Smooth muscle cell (in vitro differentiated cells): ENCODE measurements around the gene CWC22. TPM values are rescaled to one million over a fixed set of nuclear protein-coding genes. Genes with fewer than 3 reads are reported as not detected.

ENCODE experiments used
- DNase-seq: peaks from one replicate; lab custom pipeline; 2025; ENCODE audit not compliant: unreplicated experiment; lab: John Stamatoyannopoulos, UW
- H2AFZ ChIP-seq: fragments of 200-600 bp; sonication (generic); 2 replicates; pipeline ENCODE4 v1.6.0; 2016; ENCODE audit warnings: antibody characterized with exemption, low read depth, mild to moderate bottlenecking
- H3F3A ChIP-seq: fragments of 200-600 bp; sonication (generic); 2 replicates; pipeline ENCODE4 v1.6.0; 2017; ENCODE audit warnings: antibody characterized with exemption, low read depth
- H3K27ac ChIP-seq: fragments of 200-600 bp; sonication (generic); 2 replicates; pipeline ENCODE4 v1.5.1; 2016; ENCODE audit warnings: low read depth, mild to moderate bottlenecking
- H3K27me3 ChIP-seq: fragments of 200-600 bp; sonication (generic); 2 replicates; pipeline ENCODE4 v1.6.1; 2016; ENCODE audit warnings: low read depth, mild to moderate bottlenecking
- H3K36me3 ChIP-seq: fragments of 200-600 bp; sonication (generic); 2 replicates; pipeline ENCODE4 v1.5.1; 2016; ENCODE audit warnings: low read depth
- H3K4me1 ChIP-seq: fragments of 200-600 bp; sonication (generic); 2 replicates; pipeline ENCODE4 v1.5.1; 2016; ENCODE audit warnings: low read depth
- H3K4me2 ChIP-seq: fragments of 200-600 bp; sonication (generic); 2 replicates; pipeline ENCODE4 v1.6.0; 2016; ENCODE audit warnings: mild to moderate bottlenecking
- H3K4me3 ChIP-seq: fragments of 200-600 bp; sonication (generic); 2 replicates; pipeline ENCODE4 v1.5.1; 2016; ENCODE audit warnings: mild to moderate bottlenecking
- H3K79me2 ChIP-seq: fragments of 200-600 bp; sonication (generic); 2 replicates; pipeline ENCODE4 v1.6.0; 2016; ENCODE audit warnings: low read depth, mild to moderate bottlenecking
- H3K9ac ChIP-seq: fragments of 200-600 bp; sonication (generic); 2 replicates; pipeline ENCODE4 v1.6.0; 2016; ENCODE audit warnings: low read depth
- H3K9me3 ChIP-seq: fragments of 200-600 bp; sonication (generic); replicated peaks from 2 replicates; pipeline ENCODE4 v1.5.1; 2016; ENCODE audit warnings: low read depth
- H4K20me1 ChIP-seq: fragments of 200-600 bp; sonication (generic); 2 replicates; pipeline ENCODE4 v1.6.0; 2016; ENCODE audit warnings: low read depth
- WGBS: methylation state at CpG from one replicate; pipeline ENCODE4 v1.1.7; 2016; ENCODE audit warnings: low lambda C conversion rate; 5-methylcytosine and 5-hydroxymethylcytosine counted together
- polyA plus RNA-seq: library from polyadenylated mRNA; unstranded; fragments of >200 nt; fragmentation: Nextera tagmentation; extraction: Ambion mirVana; gene quantifications from 2 replicates; pipeline ENCODE4 v1.2.1, GENCODE V29; 2016
- total RNA-seq: library from RNA; depleted of rRNA; stranded (reverse); fragments of >200 nt; gene quantifications from 2 replicates; pipeline ENCODE4 v1.2.3, GENCODE V29; 2014
- TF ChIP-seq, protein P1 (sequence below): fragments of 200-600 bp; sonication (generic); IDR thresholded peaks from 2 replicates; pipeline ENCODE4 v1.5.1; 2017; ENCODE audit warnings: borderline replicate concordance, mild to moderate bottlenecking, antibody characterized with exemption; ENCODE audit not compliant: insufficient read depth, poor library complexity, severe bottlenecking

Gene CWC22
- total and polyA plus RNA-seq, 2 experiments from 2014 or later: 16.5 to 17.3 TPM

DNA sequence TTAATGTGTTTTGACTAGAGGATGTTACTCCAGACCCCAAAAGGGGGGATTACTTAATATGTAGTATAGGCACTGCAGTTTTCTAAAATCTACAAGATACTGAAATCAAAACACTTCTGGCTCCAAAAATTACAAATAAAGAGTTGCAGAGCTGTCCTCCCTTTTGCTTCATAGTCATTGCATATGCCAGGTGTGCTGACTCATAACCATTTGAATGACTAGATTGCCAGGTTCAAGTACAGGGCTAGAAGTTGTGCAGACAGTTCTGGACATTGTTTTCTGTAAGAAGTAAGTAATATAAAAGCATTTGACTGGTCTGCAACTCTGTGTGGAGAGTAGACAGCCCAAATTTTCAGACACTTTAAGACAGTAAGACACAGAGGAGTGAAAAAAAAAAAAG, 6.7 kb downstream of the CWC22 start:
- Histone ChIP-seq H4K20me1 (peaks cover 76% of the 10 kb centered on the region), H3K4me3 (no peak overlapping the region), H3K9ac (no peak overlapping the region), H3K9me3 (no peaks in the 10 kb centered on the region), H3K36me3 (no peaks in the 10 kb centered on the region), H2AFZ (no peak overlapping the region), H3K27ac (no peak overlapping the region), H3K4me1 (peaks cover 19% of the 10 kb centered on the region), H3K4me2 (no peak overlapping the region), H3K79me2 (peaks cover 95% of the 10 kb centered on the region), H3F3A (no peaks in the 10 kb centered on the region), H3K27me3 (no peaks in the 10 kb centered on the region)
- TF ChIP-seq, protein P1, sequence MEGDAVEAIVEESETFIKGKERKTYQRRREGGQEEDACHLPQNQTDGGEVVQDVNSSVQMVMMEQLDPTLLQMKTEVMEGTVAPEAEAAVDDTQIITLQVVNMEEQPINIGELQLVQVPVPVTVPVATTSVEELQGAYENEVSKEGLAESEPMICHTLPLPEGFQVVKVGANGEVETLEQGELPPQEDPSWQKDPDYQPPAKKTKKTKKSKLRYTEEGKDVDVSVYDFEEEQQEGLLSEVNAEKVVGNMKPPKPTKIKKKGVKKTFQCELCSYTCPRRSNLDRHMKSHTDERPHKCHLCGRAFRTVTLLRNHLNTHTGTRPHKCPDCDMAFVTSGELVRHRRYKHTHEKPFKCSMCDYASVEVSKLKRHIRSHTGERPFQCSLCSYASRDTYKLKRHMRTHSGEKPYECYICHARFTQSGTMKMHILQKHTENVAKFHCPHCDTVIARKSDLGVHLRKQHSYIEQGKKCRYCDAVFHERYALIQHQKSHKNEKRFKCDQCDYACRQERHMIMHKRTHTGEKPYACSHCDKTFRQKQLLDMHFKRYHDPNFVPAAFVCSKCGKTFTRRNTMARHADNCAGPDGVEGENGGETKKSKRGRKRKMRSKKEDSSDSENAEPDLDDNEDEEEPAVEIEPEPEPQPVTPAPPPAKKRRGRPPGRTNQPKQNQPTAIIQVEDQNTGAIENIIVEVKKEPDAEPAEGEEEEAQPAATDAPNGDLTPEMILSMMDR: no peak
- no peak for DNase-seq

DNA sequence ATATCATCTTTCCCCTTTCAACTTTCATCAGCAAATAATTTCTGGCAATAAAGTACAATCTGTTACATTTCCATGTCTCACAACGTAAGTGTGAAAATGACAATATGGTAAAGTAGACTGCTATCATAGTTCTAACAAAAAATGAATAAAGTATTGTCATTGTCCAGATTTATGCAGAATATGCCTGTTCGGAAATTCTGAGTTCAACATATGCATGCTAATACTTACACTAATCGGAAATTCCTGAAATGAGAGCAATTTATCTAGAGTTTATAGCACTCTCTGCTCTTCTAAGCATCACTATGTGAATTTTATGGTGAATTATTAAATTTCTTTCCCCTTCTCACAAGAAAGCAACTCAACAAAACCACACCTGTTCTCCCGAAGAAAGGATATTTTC, 8.1 kb downstream of the CWC22 start:
- Histone ChIP-seq H3K9ac (no peak overlapping the region), H2AFZ (no peak overlapping the region), H3K9me3 (no peaks in the 10 kb centered on the region), H3K27me3 (no peaks in the 10 kb centered on the region), H3K27ac (no peak overlapping the region), H3K4me3 (no peak overlapping the region), H3F3A (no peaks in the 10 kb centered on the region), H3K36me3 (no peaks in the 10 kb centered on the region), H3K4me2 (no peak overlapping the region), H4K20me1 (peaks cover 89% of the 10 kb centered on the region), H3K79me2 (peaks cover 98% of the 10 kb centered on the region), H3K4me1 (peaks cover 19% of the 10 kb centered on the region)
- no peak for DNase-seq
- 97% methylated on average over 4 of the region's 4 CpGs for WGBS
- TF ChIP-seq, protein P1: no peak

DNA sequence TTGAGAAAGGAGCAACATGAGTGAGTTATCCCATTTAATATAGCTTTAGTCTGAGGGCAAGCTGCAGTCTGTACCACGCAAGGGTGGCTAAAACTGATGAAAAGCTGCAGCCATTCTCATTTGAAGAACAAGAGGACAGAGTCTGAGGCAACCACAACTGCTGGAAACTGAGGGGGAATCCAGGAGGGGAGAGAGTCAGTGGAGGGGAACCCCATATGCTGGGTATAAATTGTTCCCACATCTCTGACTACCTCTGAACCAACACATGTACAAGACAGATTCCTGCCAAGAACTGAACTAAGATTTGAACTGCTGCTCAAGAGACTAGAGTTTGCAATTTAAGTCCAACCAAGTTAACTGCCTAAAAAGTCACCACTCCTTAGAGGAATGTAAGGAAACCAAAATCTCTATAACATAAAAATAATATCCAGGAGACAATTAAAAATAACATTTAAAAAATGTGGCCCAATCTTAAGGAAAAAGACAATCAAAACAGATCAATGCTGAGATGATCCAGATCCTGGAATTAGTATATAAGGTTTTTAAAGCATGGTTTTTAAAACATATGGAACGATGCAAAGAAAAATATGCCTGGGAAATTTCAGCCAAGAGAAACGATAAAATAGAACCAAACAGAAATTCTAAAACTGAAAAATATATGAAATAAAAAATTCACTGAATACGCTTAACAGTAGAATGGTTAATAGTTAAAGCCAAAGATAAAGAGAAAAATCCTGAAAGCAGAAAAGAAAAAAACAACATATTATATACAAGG, 11.2 kb downstream of the CWC22 start:
- 95% methylated on average over 4 of the region's 4 CpGs for WGBS
- no peak overlapping the region for H3K9ac ChIP-seq
- peaks cover 19% of the 10 kb centered on the region for H3K4me1 ChIP-seq
- no peak overlapping the region for H2AFZ ChIP-seq
- peaks cover 90% of the 10 kb centered on the region for H3K79me2 ChIP-seq
- peaks cover 86% of the 10 kb centered on the region for H4K20me1 ChIP-seq
- H3K36me3 ChIP-seq: peaks cover 9% of the 10 kb centered on the region
- no peaks in the 10 kb centered on the region for H3K27me3 ChIP-seq
- no peak overlapping the region for H3K4me2 ChIP-seq
- no peaks in the 10 kb centered on the region for H3F3A ChIP-seq
- H3K9me3 ChIP-seq: no peaks in the 10 kb centered on the region
- no peak overlapping the region for H3K4me3 ChIP-seq
- DNase-seq: no peak
- TF ChIP-seq, protein P1: no peak
- no peak overlapping the region for H3K27ac ChIP-seq

DNA sequence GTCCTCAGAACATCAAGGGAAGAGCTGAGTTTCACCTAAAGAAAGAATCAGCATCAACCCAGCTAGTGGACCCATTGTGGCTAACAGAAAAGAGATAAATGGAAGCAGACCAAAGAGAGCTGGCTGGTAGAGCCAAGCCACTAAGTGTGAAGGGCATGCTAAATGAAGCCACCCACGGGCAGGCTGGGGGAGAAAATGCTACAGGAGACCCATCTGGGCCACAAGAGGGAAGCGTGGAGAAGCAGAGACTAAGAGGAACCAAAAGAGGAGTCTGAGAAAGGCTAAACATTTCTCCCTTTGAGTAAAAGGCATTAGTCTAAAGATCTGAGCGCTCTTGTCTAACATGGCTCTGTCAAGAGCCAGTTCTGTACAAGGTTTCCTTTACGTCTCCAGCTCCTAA, 15.8 kb downstream of the CWC22 start:
- Histone ChIP-seq H3K79me2 (peaks cover 48% of the 10 kb centered on the region), H3F3A (no peaks in the 10 kb centered on the region), H3K9me3 (no peaks in the 10 kb centered on the region), H3K27ac (no peak overlapping the region), H3K27me3 (no peaks in the 10 kb centered on the region), H3K36me3 (peaks cover 13% of the 10 kb centered on the region), H3K4me2 (no peak overlapping the region), H3K4me3 (no peak overlapping the region), H3K4me1 (peaks cover 6% of the 10 kb centered on the region), H4K20me1 (peaks cover 54% of the 10 kb centered on the region), H2AFZ (no peak overlapping the region), H3K9ac (no peak overlapping the region)
- TF ChIP-seq, protein P1: no peak
- DNase-seq: no peak
- WGBS: 91% methylated on average over 4 of the region's 4 CpGs
